ENCODE results near the gene VTI1A.

Gene VTI1A

GRCh38 chr10:112548535-112549276, 101.7 kb downstream of the VTI1A start:
- DNase-seq = no peak

GRCh38 chr10:112552593-112553110, 105.6 kb downstream of the VTI1A start:
- DNase-seq = no peak

- no peak for DNase-seq
Observed at GRCh38 chr10:112553315-112553714, 106.3 kb downstream of the VTI1A start.

- DNase-seq = no peak
Observed at GRCh38 chr10:112554263-112554662, 107.2 kb downstream of the VTI1A start.

GRCh38 chr10:112557197-112557596, 110.2 kb downstream of the VTI1A start:
- DNase-seq = no peak

- no peak for DNase-seq
Observed at GRCh38 chr10:112558476-112559142, 111.6 kb downstream of the VTI1A start.

- DNase-seq = no peak
Observed at GRCh38 chr10:112559349-112559748, 112.3 kb downstream of the VTI1A start.

- no peak for DNase-seq
Observed at GRCh38 chr10:112562122-112562521, 115.1 kb downstream of the VTI1A start.

GRCh38 chr10:112562809-112563663, 116.0 kb downstream of the VTI1A start:
- DNase-seq = no peak

GRCh38 chr10:112564337-112564736, 117.3 kb downstream of the VTI1A start:
- no peak for DNase-seq

- DNase-seq = no peak
Observed at GRCh38 chr10:112565434-112566053, 118.5 kb downstream of the VTI1A start.

- no peak for DNase-seq
Observed at GRCh38 chr10:112570585-112570984, 123.6 kb downstream of the VTI1A start.

- DNase-seq = no peak
Observed at GRCh38 chr10:112579578-112579977, 132.6 kb downstream of the VTI1A start.

- DNase-seq = no peak
Observed at GRCh38 chr10:112580267-112580666, 133.3 kb downstream of the VTI1A start.

GRCh38 chr10:112581921-112582320, 134.9 kb downstream of the VTI1A start:
- no peak for DNase-seq

- no peak for DNase-seq
Observed at GRCh38 chr10:112583236-112583939, 136.4 kb downstream of the VTI1A start.

- DNase-seq = no peak
Observed at GRCh38 chr10:112584276-112584675, 137.3 kb downstream of the VTI1A start.

GRCh38 chr10:112585126-112585525, 138.1 kb downstream of the VTI1A start:
- no peak for DNase-seq

- no peak for DNase-seq
Observed at GRCh38 chr10:112585960-112586359, 138.9 kb downstream of the VTI1A start.

GRCh38 chr10:112587729-112588128, 140.7 kb downstream of the VTI1A start:
- DNase-seq = no peak

GRCh38 chr10:112588225-112588990, 141.4 kb downstream of the VTI1A start:
- no peak for DNase-seq
